Pons (tissue), 1 donor: ENCODE data around the gene MYRFL.

ENCODE experiments used
- DNase-seq: peaks from one replicate; pipeline ENCODE4 v3.0.0-alpha.2; 2016; ENCODE audit warnings: low spot score

Gene MYRFL

GRCh38 chr12:69897744-69898143 lies 72.7 kb downstream of the MYRFL start:
- DNase-seq: peak; percentile 39

GRCh38 chr12:69898236-69898635 lies 73.2 kb downstream of the MYRFL start:
- no peak for DNase-seq

- peak; percentile 81 for DNase-seq
These were observed 75.7 kb downstream of the MYRFL start for GRCh38 chr12:69900720-69901131.

- no peak for DNase-seq
These were observed 76.3 kb downstream of the MYRFL start for GRCh38 chr12:69901221-69901905.

- no peak for DNase-seq
These were observed 78.5 kb downstream of the MYRFL start for GRCh38 chr12:69903548-69903947.

DNA sequence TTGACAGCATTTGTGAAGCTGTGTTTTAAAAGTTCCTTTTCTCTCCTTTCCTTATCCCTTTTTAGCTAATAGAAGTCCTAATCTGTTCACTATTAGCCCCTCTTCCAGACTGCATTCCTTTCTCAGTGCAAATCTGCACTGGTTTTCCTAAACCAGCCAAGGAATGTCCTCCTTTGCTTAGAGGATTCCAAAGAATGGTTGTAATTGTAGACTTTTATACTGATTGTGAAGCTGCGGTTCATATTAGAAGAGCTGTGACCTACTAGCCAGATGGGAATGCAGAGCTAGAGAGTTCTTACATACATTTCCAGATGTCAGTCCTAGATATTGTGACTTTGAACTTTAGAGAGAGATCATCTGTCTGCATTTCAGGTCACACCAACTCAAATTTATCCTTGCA lies 79.8 kb downstream of the MYRFL start:
- no peak for DNase-seq

DNA sequence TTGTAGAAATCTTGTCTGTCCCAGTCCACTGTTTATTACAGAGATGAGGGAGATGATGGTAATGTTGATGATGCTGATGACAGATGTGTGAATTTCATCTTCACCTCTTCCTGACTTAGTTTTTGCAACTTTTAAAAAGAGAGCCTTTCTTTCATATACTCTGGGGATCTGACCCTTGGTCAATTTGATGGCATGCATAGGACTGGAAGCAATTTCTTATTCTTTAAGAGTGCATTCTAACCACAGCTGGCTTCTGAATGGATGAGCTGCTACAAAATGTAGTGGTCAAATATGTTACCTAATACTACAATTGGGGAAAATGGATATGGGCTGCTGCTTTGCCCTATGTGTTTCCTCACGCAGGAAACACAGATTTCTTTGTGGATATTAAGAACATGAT lies 80.8 kb downstream of the MYRFL start:
- DNase-seq: no peak

DNA sequence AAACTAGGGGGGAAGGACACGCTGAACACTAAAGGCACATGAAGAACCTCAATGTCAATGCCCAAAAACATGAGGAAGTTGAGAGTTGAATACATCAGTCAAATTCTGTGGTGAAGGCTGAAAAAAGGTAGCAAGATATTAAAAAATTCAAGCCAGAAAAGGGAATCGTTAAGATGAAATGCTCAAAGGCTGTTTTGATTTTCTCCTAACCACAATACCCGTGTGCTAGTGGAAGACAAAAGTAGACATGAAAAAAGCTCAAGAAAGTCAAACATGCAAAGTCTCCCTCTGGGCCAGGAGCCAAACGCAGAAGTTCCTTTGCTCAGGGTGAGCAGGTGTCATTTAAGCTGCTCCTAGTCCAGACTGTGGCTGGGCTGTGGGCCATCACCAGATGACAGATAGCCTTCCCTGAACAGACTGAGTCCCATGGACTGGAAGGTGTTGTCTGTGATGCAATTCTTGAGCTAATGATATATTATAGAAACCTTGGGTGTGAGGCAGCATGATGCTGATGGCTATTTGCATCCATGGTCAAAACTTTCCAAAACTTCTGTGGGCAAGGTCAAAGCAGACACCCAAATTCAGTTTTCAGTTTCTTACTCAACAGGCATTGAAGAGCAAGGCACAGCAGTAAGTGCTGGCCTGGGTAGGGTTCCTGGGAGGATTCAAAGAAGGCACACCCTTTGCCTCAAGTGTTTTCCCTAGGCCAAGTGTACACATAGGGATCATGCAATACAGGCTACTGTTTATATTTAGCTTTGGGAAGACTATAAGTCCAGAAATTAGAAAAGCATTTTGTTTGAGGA lies 81.6 kb downstream of the MYRFL start:
- DNase-seq: no peak

DNA sequence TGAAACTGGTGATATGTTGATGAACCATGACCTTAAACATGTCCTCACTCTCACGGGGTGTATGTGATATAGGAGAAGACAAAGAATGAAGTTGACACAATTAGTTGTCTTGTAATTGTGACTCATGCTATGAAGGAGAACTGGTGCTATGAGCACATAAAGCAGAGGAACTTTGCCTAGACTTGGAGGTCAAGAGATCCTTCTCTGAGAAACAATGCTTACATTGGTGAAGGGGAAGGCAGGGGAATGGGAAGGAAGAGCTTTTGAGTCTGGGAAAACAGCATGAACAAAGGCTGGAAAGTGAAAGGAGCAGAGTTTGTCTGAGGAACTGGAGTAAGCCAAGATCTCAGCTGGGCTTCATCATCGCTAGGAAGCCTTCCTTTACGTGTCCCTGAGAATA lies 83.2 kb downstream of the MYRFL start:
- no peak for DNase-seq

GRCh38 chr12:69910694-69911093 lies 85.7 kb downstream of the MYRFL start:
- DNase-seq: no peak

GRCh38 chr12:69913526-69913925 lies 88.5 kb downstream of the MYRFL start:
- DNase-seq: no peak

- no peak for DNase-seq
These were observed 90.9 kb downstream of the MYRFL start for GRCh38 chr12:69915964-69916363.

DNA sequence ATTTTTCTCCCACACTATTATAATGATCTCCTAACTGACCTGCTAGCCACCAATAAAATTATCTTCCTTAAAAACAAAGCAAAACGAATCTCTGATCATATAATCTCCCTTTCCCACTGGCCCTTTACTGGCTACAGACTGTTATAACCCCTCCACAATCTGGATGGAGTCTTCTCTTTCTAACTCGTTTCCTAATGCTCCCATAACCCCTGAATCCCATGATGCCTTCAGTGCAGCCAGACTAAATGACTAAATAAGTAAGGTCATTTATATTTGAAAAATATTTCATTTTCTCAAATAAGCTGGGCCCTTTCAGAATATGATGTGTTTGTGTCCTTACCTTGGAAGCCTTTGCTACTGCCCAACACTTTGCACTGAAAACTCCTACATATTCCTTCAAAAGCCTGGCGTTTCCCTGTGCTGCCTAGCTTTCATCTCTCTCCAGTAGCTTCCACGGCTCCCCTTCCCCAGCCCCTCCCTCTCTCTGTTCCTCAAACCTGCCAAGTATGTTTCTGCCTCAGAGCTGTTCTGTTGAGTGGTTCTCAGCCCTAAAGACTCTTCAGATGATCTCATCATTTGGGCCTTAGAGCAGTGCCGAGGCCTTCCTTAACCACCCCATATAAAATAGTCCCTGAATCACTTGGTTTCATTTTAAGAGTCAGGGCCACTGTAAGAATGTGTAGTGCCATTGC lies 91.7 kb downstream of the MYRFL start:
- no peak for DNase-seq

DNA sequence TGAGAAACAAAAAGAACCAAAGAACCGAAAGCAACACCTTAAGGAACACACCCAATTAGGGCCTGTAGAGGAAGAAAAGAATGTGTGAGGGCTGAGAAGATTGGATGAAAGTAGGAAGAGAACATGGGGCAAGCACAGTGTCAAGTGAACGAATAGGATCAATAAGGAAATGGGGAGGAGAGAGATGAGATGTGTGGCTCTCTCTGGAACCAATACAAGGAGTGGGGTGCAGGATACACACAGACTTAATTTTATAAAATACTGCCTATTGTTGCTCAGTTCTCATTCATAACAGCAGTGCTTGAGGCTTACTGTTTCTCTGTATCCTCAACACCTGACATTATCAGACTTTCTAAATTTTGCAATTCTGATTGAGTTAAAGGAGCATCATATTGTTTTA lies 93.3 kb downstream of the MYRFL start:
- no peak for DNase-seq

- DNase-seq: no peak
These were observed 94.5 kb downstream of the MYRFL start for GRCh38 chr12:69919495-69919894.

DNA sequence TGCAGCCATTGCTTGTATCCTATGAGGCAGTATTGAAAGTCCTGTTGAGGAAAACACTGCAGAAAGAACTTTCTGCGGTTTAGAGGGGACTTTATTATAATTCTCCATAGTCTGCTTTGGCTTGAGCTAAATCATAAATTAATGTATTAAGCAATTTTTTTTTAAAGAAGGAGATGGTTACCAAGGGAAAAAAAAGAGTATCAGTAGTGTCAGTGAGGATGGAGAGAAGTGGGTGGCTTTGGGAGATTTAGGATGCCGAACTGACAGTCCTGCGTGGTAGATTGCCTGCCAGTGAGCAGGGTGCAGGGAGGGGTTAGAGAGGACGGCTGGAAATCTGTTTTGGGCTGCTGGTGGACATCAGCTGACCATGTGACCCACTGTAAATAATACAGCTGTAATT lies 96.8 kb downstream of the MYRFL start:
- DNase-seq: no peak

GRCh38 chr12:69922999-69923398 lies 98.0 kb downstream of the MYRFL start:
- DNase-seq: no peak

DNA sequence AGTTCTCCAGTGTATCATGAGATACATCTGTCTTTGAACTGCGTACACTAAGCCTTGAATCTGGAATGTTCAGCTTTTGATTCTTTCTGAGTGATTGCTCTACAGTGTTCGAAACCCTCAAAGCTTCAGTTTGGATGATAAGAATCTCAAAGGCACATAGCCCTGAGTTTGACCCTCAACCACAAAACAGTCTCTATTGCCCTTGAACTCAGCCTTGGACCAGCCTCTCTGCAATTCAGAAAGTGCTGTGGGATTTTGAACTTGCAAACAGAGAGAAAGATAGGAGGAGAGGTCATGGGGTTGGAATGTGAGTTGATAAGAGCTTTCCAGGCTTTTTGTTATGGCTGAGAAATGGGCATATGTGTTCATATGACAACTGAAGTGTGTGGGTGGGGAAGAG lies 100.3 kb downstream of the MYRFL start:
- no peak for DNase-seq

GRCh38 chr12:69927164-69927563 lies 102.1 kb downstream of the MYRFL start:
- DNase-seq: no peak

GRCh38 chr12:69929125-69929524 lies 104.1 kb downstream of the MYRFL start:
- DNase-seq: no peak

GRCh38 chr12:69929531-69929930 lies 104.5 kb downstream of the MYRFL start:
- DNase-seq: no peak

GRCh38 chr12:69931569-69931968 lies 106.5 kb downstream of the MYRFL start:
- no peak for DNase-seq

- no peak for DNase-seq
These were observed 107.1 kb downstream of the MYRFL start for GRCh38 chr12:69932154-69932553.
